Stimulated activated CD8-positive, alpha-beta memory T cell treated with anti-CD3 and anti-CD28 coated beads, Interleukin-2, amount 100 ng/mL, for 1 hour (primary cell): ENCODE measurements around the gene CETP.
"Not testable (repeated sequence)": the region's sequence is repeated elsewhere in the genome, so short reads cannot be mapped to it uniquely, and the experiment has no call there.

ENCODE experiments used
- DNase-seq, 2 donors: peaks; one replicate each; pipeline ENCODE4 v3.0.0-alpha.2; 2020; ENCODE audit warnings: low read depth in 2 of 2

CETP gene

DNA sequence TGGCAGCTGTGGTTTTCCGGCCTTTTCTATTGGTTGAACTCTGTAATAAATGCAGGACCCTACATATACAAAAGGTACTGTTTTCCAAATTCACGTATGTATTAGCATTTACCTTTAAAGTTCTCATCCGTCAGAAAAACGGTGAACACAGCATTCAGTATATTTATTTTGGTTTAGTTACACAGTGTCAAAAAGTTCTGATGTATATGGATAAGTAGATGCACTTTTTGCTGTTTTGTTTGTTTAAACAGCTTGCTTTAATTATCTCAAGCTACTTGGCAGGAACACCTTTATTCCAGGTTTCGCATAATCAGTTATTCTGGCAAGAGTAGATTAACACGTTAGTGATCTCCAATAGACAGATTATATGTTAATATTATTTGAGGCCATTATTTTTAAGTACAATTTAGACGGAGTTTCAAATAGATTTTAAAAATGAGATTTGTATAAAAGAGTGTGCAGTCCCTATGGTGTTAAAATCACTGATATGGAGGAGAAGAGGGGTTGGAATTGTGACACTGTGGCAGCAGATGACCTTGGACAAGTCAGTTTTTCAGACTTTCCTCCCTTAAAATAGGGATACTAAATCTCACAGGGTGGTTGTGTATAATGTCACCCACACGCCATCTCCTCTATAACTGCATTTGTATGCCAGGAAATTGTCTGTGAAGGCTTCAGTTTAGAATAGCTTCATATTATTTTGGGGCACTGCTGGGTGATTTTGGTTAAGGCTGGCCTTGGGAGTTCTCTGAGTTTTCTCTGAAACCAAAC, 27.7 kb upstream of the CETP start:
- no peak for DNase-seq

DNA sequence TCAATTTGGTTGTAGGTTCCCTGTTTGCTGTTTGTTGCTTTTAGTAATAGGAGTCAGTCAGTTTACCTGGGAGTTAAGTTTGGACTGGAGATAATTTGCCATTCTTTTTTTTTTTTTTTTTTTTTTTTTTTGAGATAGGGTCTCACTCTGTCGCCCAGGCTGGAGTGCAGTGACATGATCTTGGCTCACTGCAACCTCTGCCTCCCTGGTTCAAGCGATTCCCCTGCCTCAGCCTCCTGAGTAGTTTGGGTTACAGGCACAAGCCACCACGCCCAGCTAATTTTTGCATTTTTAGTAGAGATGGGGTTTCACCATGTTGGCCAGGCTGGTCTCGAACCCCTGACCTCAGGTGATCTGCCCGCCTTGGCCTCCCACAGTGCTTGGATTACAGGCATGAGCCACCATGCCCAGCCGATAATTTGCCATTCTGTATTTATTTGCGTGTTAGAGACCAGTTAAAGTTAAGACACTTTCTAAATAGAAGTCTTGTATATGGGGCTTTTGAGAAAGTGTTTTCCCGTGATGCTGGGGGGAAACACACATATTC, 27.1 kb upstream of the CETP start:
- DNase-seq: not testable (repeated sequence)

DNA sequence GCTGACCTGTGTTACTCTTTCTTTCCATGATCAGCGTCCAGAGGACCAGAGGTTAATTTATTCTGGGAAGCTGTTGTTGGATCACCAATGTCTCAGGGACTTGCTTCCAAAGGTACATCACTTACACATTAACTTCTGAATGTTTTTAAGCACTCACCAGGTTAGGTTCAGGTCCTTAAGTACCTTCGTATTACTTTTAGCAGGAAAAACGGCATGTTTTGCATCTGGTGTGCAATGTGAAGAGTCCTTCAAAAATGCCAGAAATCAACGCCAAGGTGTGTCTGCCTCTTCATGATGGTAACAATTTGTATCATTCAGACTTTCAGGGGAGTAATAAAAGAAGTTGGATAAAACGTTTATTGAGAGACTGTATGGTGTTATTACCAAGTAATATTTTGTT, 26.5 kb upstream of the CETP start:
- DNase-seq: no peak

DNA sequence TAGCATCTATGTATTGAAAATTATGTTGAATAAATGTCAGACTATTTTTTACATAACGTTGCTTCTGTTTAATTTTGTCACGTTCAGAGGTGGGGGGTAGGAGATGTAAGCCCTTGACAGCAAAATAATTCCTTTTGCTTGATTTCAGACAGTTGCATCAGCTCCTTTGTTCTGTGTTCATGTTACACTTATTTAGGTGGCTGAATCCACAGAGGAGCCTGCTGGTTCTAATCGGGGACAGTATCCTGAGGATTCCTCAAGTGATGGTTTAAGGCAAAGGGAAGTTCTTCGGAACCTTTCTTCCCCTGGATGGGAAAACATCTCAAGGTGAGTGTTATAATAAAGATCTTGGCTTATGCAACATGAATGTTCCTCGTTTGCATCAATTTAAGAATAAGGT, 25.3 kb upstream of the CETP start:
- no peak for DNase-seq

DNA sequence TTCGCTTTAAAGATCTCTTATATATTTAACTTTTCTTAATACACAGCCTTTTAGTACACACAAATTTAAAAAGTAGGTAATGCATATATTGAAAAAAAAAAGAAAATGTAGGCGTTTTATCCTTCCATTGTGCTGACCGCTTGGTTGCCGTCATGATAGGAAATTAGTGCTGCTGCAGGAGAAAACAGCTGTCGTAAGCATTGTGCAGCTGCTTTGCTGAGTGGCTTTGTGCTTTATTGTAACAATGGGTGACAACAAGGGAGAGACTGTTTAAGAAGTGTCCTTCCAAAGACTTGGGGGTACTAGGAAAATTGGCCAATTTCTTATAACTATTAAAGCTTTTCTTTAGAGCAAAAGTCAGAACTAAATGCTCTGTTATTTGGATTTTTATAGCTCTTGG, 24.8 kb upstream of the CETP start:
- DNase-seq: no peak

DNA sequence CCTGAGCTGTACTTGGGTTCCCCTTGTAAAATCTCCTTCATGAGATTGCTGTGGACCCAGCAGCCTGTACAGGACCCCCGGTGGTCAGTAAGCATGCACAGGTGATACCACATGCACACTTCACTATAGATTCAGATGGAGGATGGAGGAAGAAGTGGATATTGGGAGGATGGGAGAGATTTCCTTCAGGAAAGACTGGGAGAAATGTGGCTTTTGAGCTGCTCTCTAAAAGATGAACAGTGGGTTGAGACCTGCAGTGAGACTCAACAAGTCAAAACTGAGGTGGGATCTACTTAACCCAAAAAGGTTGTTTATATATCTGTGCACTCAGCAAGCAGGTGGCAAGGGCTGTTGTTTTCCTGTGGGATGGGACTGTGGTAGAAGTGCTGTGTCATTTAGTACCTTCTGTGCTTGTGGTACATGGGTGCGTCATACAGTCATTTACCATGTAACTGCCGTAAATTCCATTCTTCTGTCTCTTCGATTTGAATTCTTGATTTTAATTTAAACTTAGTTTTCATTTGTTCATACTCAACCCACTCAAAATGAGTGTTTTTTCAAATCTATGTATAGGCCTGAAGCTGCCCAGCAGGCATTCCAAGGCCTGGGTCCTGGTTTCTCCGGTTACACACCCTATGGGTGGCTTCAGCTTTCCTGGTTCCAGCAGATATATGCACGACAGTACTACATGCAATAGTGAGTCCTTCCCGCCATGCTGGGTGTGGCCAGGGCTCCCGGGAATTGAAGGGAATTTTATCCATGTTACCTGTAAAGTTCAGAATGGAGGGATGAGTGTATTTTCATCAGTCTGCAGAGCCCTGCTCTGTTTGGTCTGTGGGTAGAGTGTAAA, 22.9 kb upstream of the CETP start:
- no peak for DNase-seq

DNA sequence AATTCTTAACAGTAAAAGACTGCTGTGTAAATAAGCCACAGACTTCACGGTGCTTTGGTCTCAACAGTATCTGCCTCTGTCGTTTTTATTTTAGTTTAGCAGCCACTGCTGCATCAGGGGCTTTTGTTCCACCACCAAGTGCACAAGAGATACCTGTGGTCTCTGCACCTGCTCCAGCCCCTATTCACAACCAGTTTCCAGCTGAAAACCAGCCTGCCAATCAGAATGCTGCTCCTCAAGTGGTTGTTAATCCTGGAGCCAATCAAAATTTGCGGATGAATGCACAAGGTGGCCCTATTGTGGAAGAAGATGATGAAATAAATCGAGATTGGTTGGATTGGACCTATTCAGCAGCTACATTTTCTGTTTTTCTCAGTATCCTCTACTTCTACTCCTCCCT, 21.9 kb upstream of the CETP start:
- no peak for DNase-seq

DNA sequence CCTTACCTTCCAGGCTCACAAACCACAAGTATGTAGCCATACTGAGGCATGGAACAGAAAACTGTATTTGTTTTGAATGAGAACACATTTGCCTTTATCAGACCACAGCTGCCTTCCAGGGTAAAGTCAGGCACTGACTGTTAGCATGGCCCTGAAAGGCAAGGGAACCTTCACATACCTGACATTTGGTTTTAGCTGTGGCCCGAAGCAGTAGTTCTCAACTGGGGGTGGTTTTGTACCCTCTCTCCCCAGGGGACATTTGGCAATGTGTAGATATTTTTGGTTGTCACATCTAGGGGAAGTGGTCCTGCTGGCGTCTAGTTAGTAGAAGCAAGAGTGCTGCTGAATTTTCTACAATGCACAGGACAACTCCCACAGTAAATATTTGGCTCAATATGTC, 20.7 kb upstream of the CETP start:
- DNase-seq: no peak

DNA sequence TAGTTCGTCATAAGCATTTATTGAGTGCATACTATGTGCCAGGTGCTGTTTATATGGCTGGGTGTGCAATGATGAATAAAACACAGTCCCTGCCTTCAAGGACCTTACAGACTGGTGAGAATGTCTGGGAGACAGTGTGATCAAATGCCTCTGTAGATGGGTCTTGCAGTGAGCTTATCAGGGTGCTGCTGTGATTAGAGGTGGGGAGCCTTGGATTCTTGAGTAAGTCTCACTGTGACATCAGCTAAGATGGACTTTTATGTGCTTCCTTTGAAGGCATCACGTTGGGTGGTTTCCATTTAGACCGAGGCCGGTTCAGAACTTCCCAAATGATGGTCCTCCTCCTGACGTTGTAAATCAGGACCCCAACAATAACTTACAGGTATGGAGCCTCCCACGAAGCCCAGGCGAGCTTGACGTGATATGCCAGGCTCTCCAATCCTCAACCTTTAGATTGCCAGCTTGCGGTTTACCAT, 19.9 kb upstream of the CETP start:
- no peak for DNase-seq

DNA sequence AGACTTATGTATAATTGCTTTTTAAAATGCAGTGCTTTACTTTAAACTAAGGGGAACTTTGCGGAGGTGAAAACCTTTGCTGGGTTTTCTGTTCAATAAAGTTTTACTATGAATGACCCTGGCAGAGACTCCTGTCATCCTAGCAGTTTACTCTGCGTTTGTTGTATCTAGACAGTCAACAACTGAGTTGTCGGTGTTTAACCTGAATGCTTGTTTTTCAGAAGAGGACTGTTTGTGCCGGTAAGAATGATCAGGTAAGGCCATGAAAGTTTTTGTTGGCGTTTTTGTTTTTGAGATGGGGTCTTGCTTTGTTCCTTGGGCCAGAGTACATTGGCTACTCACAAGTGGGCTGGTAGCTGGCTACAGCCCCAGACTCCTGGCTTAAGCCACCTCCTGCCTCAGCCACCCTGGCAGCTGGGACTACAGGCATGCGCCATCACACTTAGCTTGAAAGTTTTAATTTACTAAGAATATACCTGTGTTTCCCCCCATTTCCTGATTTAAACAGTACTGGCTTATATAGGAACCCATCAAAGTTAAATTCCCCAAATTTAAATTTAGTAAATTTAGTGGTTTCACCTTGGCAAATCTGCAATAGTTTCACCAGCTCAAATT, 17.9 kb upstream of the CETP start:
- DNase-seq: no peak

DNA sequence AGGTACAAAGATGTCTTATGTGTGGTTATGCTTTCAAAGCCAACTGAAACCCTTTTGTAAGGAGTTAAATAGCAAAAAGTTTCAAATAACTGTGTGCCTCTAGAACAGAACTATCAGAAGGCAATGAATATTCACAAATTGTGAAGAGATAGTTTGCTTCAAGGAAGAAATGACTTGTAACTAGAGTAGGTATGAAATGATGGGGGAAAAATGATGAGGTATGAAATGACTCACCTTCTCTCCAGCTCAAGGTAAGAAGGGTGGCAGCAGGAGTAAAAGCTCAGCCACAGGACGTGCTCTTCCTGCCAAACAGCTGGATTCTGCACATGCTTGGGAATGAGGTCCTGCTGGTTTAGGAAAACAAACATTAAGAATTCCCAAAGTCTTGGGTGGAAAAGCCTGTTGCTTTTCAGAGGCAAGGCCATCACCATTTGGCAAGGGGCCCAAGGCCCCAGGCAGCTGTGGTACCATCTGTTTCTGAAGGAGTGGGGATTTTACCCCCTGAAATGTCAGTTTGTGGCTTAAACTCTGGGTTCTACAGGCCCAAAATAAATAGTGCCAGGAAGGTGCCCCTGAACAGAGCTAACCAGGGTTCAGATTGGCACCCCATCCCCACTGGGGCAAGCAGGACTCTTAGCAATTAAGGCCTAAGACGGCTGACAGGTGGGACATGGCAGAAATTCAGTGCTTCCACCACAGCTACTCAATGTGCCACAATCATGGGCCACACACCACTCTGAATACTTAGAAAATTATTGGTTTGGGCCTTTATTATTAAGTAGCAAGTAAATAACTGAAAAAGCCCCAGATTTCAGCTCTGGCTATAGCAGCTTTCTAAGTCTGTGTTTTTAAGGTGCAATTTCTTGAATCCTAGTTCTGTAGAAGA, 16.6 kb upstream of the CETP start:
- DNase-seq: no peak

DNA sequence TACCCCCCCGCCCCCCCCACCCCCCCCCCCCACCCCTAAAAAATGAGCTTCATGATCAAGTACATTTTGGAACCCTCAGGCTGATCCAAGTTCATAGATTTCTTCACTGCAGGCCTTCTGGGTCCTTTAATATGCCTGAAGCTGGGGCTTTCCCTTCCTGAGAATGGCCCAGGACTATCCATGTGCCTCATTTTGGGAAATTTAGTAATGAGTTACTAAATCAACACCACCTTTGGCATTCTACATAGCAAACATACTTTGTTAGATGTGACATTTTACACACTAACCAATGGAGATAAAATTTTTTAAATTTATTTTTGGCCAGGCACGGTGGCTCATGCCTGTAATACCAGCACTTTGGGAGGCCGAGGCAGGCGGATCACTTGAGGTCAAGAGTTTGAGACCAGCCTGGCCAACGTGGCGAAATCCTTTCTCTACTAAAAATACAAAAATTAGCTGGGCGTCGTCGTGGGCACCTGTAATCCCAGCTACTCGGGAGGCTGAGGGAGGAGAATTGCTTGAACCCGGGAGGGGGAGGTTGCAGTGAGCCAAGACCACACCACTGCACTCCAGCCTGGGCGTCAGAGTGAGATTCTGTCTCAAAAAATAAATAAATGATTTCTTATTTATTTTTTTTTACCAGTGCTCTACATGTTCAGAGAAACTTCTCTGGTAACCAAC, 15.8 kb upstream of the CETP start:
- DNase-seq: no peak

DNA sequence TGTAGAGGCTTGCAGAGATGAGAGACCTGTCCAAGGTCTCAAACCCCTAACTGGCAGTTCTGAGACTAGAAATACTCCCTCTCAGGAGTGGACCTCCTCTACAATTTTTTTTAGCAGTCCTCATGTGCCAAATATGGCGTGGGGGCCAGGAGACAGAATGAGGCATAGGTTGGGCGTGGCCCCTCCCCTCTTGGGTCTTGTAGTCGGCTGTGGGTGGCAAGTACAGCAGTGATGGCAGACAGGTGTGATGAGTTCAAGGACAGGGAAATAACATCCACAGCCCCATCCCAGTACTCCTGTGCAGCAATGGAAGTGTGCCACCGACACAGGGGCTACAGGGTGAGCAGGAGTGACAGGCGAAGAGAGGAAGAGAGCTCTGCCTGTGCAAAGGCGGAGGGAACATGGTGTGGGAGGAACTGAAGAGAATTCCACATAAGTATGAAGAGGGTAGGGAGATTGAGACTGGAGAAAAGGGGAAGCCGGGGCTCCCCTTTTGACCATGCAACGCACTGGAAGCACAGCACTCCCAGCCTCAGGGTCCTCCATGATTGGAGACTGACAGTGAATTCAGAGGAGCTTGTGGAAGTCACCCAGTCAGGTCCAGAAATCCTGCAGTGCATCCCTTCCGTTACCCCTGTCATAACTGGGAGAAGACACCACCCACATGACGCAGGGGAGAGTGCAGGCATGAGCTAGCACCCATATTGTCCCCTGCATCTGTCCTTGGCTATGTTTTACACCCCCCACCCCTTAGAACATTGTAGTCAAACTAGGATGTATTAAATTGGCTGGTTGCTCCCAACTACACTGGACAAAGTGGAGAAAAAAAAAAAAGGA, 14.8 kb upstream of the CETP start:
- no peak for DNase-seq

DNA sequence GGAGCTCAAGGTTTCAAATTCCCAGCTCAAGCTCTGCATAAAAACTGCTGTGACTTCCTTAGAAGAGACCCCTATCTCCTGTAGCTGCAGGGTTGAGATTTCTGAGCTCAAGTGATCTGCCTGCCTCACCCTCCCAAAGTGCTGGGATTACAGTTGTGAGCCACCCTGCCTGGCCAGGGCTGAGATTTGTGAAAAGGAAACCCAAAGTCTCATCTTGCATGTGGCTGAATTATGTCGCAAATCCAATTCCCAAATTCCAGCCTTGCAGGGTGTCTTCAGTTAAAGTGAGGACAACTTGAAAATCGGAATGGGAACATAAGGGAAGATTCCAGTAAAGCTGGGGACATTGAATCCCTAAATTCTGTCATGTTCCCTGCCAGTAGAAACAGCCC, 14.2 kb upstream of the CETP start:
- no peak for DNase-seq

DNA sequence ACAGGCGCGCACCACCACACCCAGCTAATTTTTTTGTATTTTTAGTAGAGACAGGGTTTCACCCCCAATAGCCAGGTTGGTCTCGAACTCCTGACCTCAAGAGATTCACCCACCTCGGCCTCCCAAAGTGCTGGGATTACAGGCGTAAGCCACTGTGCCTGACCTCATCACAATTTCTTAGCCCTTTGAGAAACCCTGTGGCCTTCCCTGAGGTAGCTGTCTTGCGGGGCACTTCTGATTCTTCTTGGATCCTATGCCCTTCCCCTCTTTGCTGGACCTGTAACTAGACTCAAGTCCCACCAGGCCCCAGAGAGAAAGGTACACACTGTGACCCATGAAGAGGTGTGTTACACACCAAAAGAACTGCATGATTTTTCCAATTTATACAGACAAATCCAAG, 13.5 kb upstream of the CETP start:
- DNase-seq: no peak

DNA sequence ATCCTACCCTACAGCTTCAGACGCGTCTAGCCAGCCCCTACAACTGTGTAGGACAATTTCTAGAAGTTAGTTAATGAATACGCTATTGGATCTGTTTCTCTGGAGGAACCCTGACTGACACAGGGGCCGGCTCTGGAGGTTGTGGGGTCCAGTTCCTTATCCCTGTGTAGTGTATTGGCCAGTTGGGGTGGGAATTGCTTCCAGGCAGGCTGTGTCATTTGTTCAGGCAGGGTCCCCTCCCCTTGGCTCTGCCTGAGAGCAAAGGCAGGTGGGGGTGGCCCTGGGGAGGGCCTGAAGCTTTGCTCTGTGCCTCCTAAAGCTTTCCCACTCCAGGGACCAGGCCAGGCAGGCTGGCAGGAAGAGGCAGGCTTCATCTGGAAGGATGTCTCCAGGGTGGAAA, 11.7 kb upstream of the CETP start:
- no peak for DNase-seq

DNA sequence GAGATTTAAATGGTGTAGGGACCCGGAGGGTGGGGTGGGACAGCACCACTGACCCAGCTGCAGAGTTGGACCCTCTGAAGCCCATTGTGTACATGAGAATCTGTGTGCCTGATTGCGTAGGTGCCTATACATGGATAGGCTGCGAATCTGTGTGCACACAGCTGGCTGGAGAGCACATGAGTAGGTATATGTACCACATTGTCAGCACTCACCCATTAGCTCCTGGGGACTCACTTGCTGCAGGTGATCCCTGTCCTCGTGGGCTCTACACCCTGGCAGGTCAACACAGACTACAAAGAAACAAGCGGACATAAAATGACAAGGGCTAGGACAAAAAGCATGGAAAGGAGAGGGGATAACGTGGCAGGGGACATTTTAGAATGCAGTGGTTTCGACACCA, 11.3 kb upstream of the CETP start:
- DNase-seq: no peak

DNA sequence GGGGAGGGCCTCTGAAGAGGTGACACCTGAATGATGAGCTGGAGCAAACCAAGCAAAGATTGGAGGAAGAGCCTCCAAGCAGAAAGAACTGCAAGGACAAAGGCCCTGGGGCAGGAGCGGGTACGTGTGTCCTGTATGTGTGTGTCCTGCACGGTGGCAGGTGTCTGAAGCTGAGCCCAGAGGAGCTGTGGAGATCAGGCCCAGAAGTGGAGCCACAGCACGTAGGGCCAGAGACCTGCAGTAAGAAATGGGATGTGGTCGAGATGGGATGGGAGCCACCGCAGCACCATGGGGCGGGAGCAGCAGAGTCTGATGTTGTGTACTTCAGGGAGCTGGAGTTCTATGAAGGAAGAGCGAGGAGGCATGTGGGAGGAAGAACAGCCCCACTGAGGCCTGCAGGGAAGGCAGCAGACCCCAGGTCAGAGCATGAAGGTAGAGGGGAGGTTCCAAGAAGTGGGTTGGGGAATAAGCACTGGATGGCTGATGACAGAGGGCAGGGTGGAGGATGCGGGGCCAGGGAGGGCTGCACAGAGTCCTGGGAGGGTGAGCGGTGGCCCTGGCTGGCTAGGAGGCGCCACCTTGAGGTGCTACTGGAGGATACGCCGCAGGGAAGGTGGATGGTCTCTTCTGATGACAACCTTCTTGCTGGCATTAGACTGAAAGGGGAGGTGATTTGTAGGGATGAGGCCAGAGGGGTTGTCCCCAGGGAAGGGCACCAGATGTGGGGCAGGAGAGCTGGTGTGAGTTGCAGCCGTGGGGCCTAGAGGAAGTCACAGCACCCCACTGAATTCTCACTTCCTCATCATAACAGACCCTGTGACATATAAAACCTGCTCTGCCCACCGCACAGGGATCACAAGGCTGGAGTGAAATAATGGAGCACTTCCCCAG, 10.6 kb upstream of the CETP start:
- DNase-seq: peak; percentile 20 to 22

DNA sequence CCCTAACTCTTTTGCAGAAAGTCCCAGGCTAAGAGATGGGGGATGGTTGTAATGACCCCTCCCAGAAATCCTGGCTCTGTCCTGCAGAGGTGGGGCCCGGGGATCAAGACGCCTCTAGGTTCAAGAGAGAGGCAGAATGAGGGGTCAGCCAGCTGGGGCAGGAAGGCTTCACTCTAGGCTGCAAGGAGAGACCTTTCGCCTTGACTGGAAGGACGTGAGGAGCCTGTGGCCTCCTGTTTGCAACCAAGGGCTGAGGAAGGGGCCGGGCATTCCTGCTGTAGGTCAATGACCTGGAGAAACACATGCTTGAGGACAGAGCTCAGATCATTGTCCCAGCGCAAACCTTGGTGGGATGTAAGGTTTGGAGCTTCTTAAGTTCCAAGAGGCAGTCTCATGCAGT, 8.7 kb upstream of the CETP start:
- no peak for DNase-seq
